ENCODE results near the gene ST3GAL5. TPM values are rescaled to one million over a fixed set of nuclear protein-coding genes. Genes with fewer than 3 reads are reported as not detected.

The ST3GAL5 gene
- total and polyA plus RNA-seq, 4 donors = 83.2 to 120 (median 108) TPM

DNA sequence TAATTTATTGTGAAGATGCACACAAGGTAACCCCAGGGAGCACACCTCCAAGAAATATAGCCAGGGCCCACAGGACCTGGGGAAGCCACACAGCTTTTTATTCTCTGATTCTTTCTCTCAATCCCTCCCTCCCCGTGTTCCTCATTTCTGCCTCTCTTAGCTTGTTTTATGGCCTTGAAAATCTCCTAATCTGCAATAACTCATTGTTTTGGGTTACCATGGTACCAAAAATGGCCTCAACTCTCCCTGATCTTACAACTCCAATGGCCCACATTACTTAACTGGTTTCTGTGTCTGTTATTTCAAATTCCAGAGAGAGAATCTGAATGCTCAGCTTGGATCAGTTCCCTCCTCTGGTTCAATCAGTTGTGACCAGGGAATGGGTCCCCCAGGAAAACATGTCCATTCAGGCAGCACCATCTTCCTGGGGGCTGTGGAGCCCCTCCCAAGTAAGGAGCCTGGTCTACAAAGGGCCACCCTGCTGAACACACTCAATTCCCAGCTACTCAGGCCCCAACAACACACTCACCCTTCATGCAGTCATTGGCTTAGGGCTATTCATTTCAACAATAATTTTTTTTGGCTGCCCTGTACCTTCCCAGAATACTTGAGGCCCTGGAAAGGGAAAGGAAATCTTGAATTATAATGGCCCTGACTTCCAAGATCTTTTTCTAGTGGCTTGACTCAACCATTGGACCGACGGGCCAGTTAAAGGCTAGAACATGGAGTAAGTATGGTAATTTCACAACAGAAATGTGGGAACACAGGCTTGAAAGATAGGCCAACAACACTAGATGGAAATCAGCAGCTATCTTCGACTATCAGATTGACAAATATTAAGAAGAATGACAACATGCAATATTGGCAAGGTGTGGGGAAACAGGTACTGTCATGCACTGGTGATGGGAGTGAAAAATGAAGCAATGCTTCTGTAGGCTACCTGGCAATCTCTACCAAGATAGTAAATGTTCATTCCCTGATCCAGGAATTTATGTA is 41.6 kb upstream of the ST3GAL5 start:
- Histone ChIP-seq H3K4me1 (ENCODE audit: control insufficient read depth, insufficient read depth, low read length) (peaks cover 5% of the 10 kb centered on the region), H3K36me3 (ENCODE audit: control insufficient read depth, insufficient read depth, low read length) (no peaks in the 10 kb centered on the region), H3K9me3 (ENCODE audit: control insufficient read depth, insufficient read depth, low read length) (no peaks in the 10 kb centered on the region), H3K27ac (ENCODE audit: low read depth, low read length) (no peak overlapping the region), H3K27me3 (ENCODE audit: control insufficient read depth, insufficient read depth, low read length) (no peaks in the 10 kb centered on the region), H3K4me3 (ENCODE audit: low read depth, low read length) (no peak overlapping the region)
- 93% methylated on average over 4 of the region's 4 CpGs for WGBS (ENCODE audit: insufficient coverage)
- DNase-seq (ENCODE audit: low read depth in 4 of 6, low spot score in 6 of 6) = peak in 1 of 6 donors; percentile 28

DNA sequence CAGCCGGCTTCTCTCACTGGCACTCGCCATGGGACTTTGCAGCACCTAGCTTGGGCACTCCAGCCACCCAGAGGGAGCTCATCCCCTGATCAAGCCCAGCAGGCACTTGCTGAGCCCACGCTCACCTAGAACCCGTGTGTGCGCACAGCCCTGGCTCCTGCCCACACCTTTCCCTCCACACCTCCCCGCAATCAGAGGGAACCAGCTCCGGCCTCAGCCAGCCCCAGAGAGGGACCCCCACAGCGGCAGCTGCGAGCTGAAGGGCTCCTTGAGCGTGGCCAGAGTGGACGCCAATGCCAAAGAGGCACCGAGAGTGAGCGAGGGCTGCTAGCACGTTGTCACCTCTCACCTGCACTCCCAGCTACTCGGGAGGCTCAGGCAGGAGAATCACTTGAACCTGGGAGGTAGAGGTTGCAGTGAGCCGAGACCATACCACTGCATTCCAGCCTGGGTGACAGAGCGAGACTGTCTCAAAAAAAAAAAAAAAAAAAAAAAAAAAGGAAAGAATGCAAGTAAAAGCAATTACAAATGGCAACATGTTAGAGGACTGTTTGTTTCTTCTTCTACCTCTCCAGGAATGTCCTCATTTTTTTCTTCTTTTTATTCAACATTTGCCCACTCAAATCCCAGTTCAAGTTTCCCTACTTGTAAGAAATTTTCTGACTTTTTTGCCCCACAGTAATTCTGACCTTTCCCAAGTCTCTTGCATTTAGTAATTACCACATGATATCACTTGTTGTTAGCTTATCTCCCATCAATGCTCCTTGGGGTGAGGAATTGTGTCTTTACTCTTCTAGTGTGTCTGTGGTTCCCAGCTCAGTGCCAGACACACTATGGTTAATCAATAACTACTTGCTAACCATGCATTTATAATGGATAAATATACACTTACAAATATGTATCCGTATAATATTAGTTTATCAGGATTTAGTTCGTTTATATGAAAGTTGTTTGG is 40.6 kb upstream of the ST3GAL5 start:
- Histone ChIP-seq H3K9me3 (ENCODE audit: control insufficient read depth, insufficient read depth, low read length) (no peaks in the 10 kb centered on the region), H3K4me1 (ENCODE audit: control insufficient read depth, insufficient read depth, low read length) (peaks cover 11% of the 10 kb centered on the region), H3K36me3 (ENCODE audit: control insufficient read depth, insufficient read depth, low read length) (no peaks in the 10 kb centered on the region), H3K27ac (ENCODE audit: low read depth, low read length) (no peak overlapping the region), H3K27me3 (ENCODE audit: control insufficient read depth, insufficient read depth, low read length) (no peaks in the 10 kb centered on the region), H3K4me3 (ENCODE audit: low read depth, low read length) (no peak overlapping the region)
- DNase-seq (ENCODE audit: low read depth in 4 of 6, low spot score in 6 of 6) = no peak
- WGBS (ENCODE audit: insufficient coverage) = 86% methylated on average over 7 of the region's 19 CpGs

DNA sequence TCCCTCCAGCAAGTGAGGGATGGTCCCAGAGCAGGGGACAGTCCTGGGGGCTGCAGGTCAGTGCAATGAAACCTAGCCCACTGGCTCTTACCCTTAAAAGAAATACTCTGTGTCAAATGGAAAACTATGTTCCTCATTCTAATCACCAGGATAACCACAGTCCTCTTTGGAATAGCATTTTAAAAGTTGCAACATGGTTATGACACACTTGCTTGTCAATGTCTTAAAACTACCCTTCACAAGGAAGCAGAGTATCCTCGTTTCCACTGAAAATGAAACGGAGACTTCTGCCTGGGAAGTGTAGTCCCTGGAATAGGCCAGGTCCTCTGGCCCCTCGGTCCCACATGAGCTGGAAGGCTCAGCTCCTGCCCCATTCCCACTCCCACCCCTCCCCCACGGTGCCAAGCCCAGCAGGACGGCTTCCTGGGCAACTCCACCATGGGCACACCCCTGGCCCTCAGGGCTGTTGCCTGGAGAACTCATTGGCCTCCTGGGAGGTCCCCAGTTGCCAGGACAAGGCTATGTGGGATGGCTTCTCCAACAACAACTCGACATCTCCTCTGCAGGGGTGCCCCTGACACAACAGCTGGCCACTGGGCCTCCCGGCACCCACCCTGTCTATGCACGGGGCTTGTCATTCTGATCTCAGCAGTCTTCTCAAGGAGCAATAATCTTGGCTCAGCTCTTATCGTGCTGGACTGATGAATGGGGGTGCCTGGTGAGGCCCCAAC is 38.3 kb upstream of the ST3GAL5 start:
- no peak overlapping the region for H3K4me3 ChIP-seq (ENCODE audit: low read depth, low read length)
- H3K27me3 ChIP-seq (ENCODE audit: control insufficient read depth, insufficient read depth, low read length) = no peaks in the 10 kb centered on the region
- H3K9me3 ChIP-seq (ENCODE audit: control insufficient read depth, insufficient read depth, low read length) = no peaks in the 10 kb centered on the region
- H3K36me3 ChIP-seq (ENCODE audit: control insufficient read depth, insufficient read depth, low read length) = no peaks in the 10 kb centered on the region
- 71% methylated on average over 7 of the region's 9 CpGs for WGBS (ENCODE audit: insufficient coverage)
- DNase-seq (ENCODE audit: low read depth in 4 of 6, low spot score in 6 of 6) = no peak
- peaks cover 13% of the 10 kb centered on the region for H3K4me1 ChIP-seq (ENCODE audit: control insufficient read depth, insufficient read depth, low read length)
- H3K27ac ChIP-seq (ENCODE audit: low read depth, low read length) = no peak overlapping the region

DNA sequence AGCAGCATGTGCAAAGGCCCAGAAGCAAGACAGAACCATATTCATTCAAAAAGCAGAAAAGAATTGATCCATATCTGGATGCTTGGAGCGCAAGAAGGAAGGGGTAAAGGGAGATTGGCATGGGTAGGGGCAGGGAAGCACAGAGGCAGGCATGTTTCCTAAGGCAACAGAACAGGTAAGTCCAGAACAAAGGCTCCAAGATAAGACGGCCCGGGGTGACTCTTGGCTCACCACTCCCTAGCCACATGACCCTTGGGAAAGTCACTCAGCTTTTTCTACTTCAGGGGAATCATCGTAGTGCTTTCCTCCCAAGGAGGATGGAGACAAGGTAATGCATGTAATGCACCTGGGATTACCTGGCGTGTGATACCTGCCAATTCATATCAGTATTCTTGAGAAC is 37.7 kb upstream of the ST3GAL5 start:
- Histone ChIP-seq H3K9me3 (ENCODE audit: control insufficient read depth, insufficient read depth, low read length) (no peaks in the 10 kb centered on the region), H3K27me3 (ENCODE audit: control insufficient read depth, insufficient read depth, low read length) (no peaks in the 10 kb centered on the region), H3K4me3 (ENCODE audit: low read depth, low read length) (no peak overlapping the region), H3K4me1 (ENCODE audit: control insufficient read depth, insufficient read depth, low read length) (peaks cover 13% of the 10 kb centered on the region), H3K27ac (ENCODE audit: low read depth, low read length) (no peak overlapping the region), H3K36me3 (ENCODE audit: control insufficient read depth, insufficient read depth, low read length) (no peaks in the 10 kb centered on the region)
- no peak for DNase-seq (ENCODE audit: low read depth in 4 of 6, low spot score in 6 of 6)
- WGBS (ENCODE audit: insufficient coverage) = 93% methylated on average over 5 of the region's 5 CpGs

DNA sequence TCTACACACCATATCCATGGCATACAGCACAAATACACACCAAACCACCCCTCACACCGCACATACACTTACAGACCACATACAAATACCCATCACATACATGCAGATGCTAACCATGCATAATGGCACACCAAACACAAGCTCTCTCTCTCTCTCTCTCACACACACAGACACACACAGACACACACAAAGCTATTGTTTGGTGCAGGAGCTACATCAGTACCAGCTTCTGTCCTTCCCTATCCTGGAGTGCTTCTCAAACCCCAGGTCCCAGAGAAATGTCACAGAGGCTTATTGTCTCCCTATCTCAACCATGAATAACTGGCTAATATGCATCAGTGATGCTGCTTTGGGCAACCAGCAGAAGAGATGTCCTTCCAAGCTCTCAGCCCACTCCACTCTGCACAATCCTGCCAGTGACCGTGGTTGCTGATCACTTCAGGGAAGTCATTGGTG is 36.5 kb upstream of the ST3GAL5 start:
- H3K27me3 ChIP-seq (ENCODE audit: control insufficient read depth, insufficient read depth, low read length) = no peaks in the 10 kb centered on the region
- no peaks in the 10 kb centered on the region for H3K9me3 ChIP-seq (ENCODE audit: control insufficient read depth, insufficient read depth, low read length)
- H3K36me3 ChIP-seq (ENCODE audit: control insufficient read depth, insufficient read depth, low read length) = no peaks in the 10 kb centered on the region
- no peak for DNase-seq (ENCODE audit: low read depth in 4 of 6, low spot score in 6 of 6)
- no peak overlapping the region for H3K27ac ChIP-seq (ENCODE audit: low read depth, low read length)
- H3K4me3 ChIP-seq (ENCODE audit: low read depth, low read length) = no peak overlapping the region
- 100% methylated on average over 1 of the region's 2 CpGs for WGBS (ENCODE audit: insufficient coverage)
- H3K4me1 ChIP-seq (ENCODE audit: control insufficient read depth, insufficient read depth, low read length) = peaks cover 18% of the 10 kb centered on the region

DNA sequence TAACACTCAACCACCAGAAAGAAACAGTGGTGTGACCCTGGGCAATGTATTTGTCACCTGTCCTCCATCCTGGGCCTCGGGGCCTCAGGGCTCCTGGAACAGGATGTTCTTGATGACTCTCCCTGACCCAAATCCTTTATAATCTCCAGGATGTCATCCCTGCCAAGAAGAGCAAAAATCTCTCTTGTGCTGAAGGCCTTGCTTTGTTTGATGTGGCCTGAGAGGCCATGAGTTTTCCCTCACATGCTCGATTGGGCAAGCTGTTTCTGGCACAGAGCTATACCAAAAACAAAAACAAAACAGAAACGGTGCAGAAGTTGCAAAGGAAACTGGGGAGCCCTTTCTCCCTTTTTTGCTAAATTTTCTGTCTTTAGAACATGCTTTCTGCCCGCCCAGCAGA is 35.7 kb upstream of the ST3GAL5 start:
- Histone ChIP-seq H3K4me3 (ENCODE audit: low read depth, low read length) (no peak overlapping the region), H3K27ac (ENCODE audit: low read depth, low read length) (peak overlapping the region; percentile 16), H3K27me3 (ENCODE audit: control insufficient read depth, insufficient read depth, low read length) (no peaks in the 10 kb centered on the region), H3K36me3 (ENCODE audit: control insufficient read depth, insufficient read depth, low read length) (no peaks in the 10 kb centered on the region), H3K4me1 (ENCODE audit: control insufficient read depth, insufficient read depth, low read length) (peaks cover 18% of the 10 kb centered on the region), H3K9me3 (ENCODE audit: control insufficient read depth, insufficient read depth, low read length) (no peaks in the 10 kb centered on the region)
- WGBS (ENCODE audit: insufficient coverage) = 41% methylated on average over 4 of the region's 4 CpGs
- DNase-seq (ENCODE audit: low read depth in 4 of 6, low spot score in 6 of 6) = no peak

DNA sequence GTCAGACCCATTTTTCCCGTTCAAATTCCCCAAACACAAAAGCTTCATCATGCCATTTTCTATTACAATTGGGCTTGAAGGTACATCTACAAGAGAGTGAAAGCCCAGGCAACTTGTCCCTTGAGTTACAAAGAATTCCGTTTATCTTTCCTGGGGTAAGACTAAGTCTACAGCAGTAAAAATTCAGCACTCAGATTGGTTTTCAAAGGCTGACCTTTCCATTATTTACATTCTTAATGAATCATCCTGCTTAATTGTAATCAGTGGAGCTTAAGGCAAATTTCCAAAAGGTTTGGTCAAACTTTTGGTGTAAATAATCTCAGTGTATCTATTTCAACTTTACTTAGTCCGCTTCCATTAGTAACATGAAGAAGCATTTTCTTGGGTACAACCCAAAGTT is 33.4 kb upstream of the ST3GAL5 start:
- no peak for DNase-seq (ENCODE audit: low read depth in 4 of 6, low spot score in 6 of 6)
- no peaks in the 10 kb centered on the region for H3K27me3 ChIP-seq (ENCODE audit: control insufficient read depth, insufficient read depth, low read length)
- WGBS (ENCODE audit: insufficient coverage) = 48% methylated on average over 2 of the region's 3 CpGs
- H3K9me3 ChIP-seq (ENCODE audit: control insufficient read depth, insufficient read depth, low read length) = no peaks in the 10 kb centered on the region
- no peak overlapping the region for H3K27ac ChIP-seq (ENCODE audit: low read depth, low read length)
- no peaks in the 10 kb centered on the region for H3K36me3 ChIP-seq (ENCODE audit: control insufficient read depth, insufficient read depth, low read length)
- H3K4me3 ChIP-seq (ENCODE audit: low read depth, low read length) = no peak overlapping the region
- peaks cover 15% of the 10 kb centered on the region for H3K4me1 ChIP-seq (ENCODE audit: control insufficient read depth, insufficient read depth, low read length)

DNA sequence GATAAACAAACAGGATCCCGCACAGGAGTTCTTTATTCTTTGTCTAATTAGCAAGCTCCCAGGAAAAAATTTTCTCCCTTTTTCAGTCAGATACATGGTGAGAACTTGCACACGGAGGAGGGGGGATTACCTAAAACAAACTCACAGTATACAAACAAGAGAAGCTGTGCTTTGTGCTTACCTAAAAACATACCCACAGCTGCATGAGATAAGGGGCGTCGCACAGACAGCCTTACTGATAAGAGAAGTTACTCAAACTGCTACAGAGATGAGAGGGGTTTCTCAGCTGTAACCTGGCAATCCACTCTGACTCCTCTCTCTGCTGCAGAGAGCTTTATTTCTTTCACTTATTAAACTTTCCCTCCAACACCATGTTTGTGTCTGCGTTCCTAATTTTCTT is 32.9 kb upstream of the ST3GAL5 start:
- Histone ChIP-seq H3K27me3 (ENCODE audit: control insufficient read depth, insufficient read depth, low read length) (no peaks in the 10 kb centered on the region), H3K27ac (ENCODE audit: low read depth, low read length) (no peak overlapping the region), H3K4me1 (ENCODE audit: control insufficient read depth, insufficient read depth, low read length) (peaks cover 12% of the 10 kb centered on the region), H3K36me3 (ENCODE audit: control insufficient read depth, insufficient read depth, low read length) (no peaks in the 10 kb centered on the region), H3K9me3 (ENCODE audit: control insufficient read depth, insufficient read depth, low read length) (no peaks in the 10 kb centered on the region), H3K4me3 (ENCODE audit: low read depth, low read length) (no peak overlapping the region)
- DNase-seq (ENCODE audit: low read depth in 4 of 6, low spot score in 6 of 6) = no peak
- WGBS (ENCODE audit: insufficient coverage) = no CpG with 5 or more reads among the region's 5 CpGs
